Vagina (tissue), 2 donors: Measurements from ENCODE around the gene PBRM1. TPM values are rescaled to one million over a fixed set of nuclear protein-coding genes. Genes with fewer than 3 reads are reported as not detected.

Experiments used
- DNase-seq, 2 donors: peaks; one replicate each; pipeline ENCODE4 v3.0.0-alpha.2; 2017; ENCODE audit errors: extremely low spot score in 2 of 2
- H3K27ac ChIP-seq: fragments of 200-600 bp; sonication (generic); one replicate; pipeline ENCODE4 v1.5.1; 2019
- H3K27me3 ChIP-seq: fragments of 200-600 bp; sonication (generic); one replicate; pipeline ENCODE4 v1.5.1; 2019
- H3K36me3 ChIP-seq, 2 donors: fragments of 200-600 bp; sonication (generic); one replicate each; pipeline ENCODE4 v1.5.1; 2017 to 2019
- H3K4me1 ChIP-seq: fragments of 200-600 bp; sonication (generic); one replicate; pipeline ENCODE4 v1.5.1; 2019
- H3K4me3 ChIP-seq, 2 donors: fragments of 200-600 bp; sonication (generic); 1 replicate in 1 of 2; 2 replicates in 1 of 2; pipeline ENCODE4 v1.5.1; 2016 to 2019
- H3K9me3 ChIP-seq: fragments of 200-600 bp; sonication (generic); one replicate; pipeline ENCODE4 v1.5.1; 2019
- CTCF ChIP-seq, 3 experiments: fragments of 450-650 bp in 2 of 3; fragments of 200-600 bp in 1 of 3; sonication (generic) in 1 of 3; IDR thresholded peaks; one replicate each; pipeline ENCODE4 v1.5.1; 2017 to 2019; ENCODE audit warnings: antibody characterized with exemption in 3 of 3, mild to moderate bottlenecking in 2 of 3, moderate library complexity in 2 of 3
- POLR2A ChIP-seq, 2 donors: fragments of 450-650 bp; IDR thresholded peaks; one replicate each; pipeline ENCODE4 v1.6.1; 2017; ENCODE audit warnings: antibody characterized with exemption in 2 of 2, mild to moderate bottlenecking in 2 of 2, moderate library complexity in 2 of 2
- POLR2AphosphoS5 ChIP-seq, 2 donors: sonication (generic); formaldehyde crosslinking; IDR thresholded peaks; one replicate each; pipeline ENCODE4 v1.9.0; 2017; ENCODE audit warnings: antibody characterized with exemption in 2 of 2, mild to moderate bottlenecking in 2 of 2, low read depth in 1 of 2; ENCODE audit not compliant: insufficient read depth in 1 of 2
- intact Hi-C: fragments of 100-400 bp; cut with DNase I; formaldehyde crosslinking; loops from one replicate; pipeline ENCODE4 v1.15.1; 2023
- total RNA-seq: library from RNA; depleted of rRNA; stranded (reverse); fragments of >200 nt; gene quantifications from one replicate; pipeline ENCODE4 v1.2.3, GENCODE V29; 2016

Gene PBRM1
- total RNA-seq, 1 donor from 2014 or later: 64.6 TPM

DNA sequence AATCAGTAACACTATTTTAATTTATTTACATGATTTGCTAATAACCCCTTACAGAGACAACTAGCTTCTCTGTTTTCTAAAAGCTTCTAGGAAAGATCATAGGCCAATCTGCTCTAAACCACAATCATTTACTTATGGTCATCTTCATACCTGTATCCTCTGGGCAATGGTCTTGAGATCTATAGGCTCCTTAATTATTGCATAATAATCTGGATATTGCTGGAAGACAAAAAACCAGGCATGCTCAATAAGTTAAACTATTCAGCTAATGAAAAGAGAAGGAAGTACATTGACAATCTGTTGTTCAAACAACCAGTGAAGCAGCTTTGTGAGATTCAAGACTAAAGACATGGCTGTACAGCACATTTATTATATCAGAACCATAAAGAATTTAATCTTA, 34.1 kb downstream of the PBRM1 start:
- no peak for TF ChIP-seq POLR2A (IDR thresholded peaks at IDR 0.05)
- no peak for TF ChIP-seq CTCF (IDR thresholded peaks at IDR 0.05)
- no peak for TF ChIP-seq POLR2AphosphoS5 (IDR thresholded peaks at IDR 0.05; ENCODE audit: insufficient read depth in 1 of 2, low read depth in 1 of 2)
- no peaks in the 10 kb centered on the region for H3K4me1 ChIP-seq
- no peaks in the 10 kb centered on the region for H3K9me3 ChIP-seq
- H3K4me3 ChIP-seq: no peak overlapping the region
- intact Hi-C loops: no loop called here
- H3K27ac ChIP-seq: no peak overlapping the region
- H3K27me3 ChIP-seq: no peaks in the 10 kb centered on the region
- peaks cover 0 to 67% of the 10 kb centered on the region in 2 donors for H3K36me3 ChIP-seq
- no peak for DNase-seq

- Histone ChIP-seq H3K27me3 (no peaks in the 10 kb centered on the region), H3K36me3 (peaks cover 0 to 56% of the 10 kb centered on the region in 2 donors), H3K4me3 (no peak overlapping the region), H3K9me3 (no peaks in the 10 kb centered on the region), H3K4me1 (no peaks in the 10 kb centered on the region), H3K27ac (no peak overlapping the region)
- no peak for DNase-seq
- intact Hi-C loops: no loop called here
- TF ChIP-seq CTCF (IDR thresholded peaks at IDR 0.05): no peak
- TF ChIP-seq POLR2AphosphoS5 (IDR thresholded peaks at IDR 0.05; ENCODE audit: insufficient read depth in 1 of 2, low read depth in 1 of 2): no peak
- TF ChIP-seq POLR2A (IDR thresholded peaks at IDR 0.05): no peak
Observed at GRCh38 chr3:52650439-52650838, 35.3 kb downstream of the PBRM1 start.

GRCh38 chr3:52649461-52650210, 36.1 kb downstream of the PBRM1 start:
- H3K4me1 ChIP-seq: no peaks in the 10 kb centered on the region
- intact Hi-C loops: no loop called here
- H3K4me3 ChIP-seq: no peak overlapping the region
- H3K9me3 ChIP-seq: no peaks in the 10 kb centered on the region
- H3K36me3 ChIP-seq: peaks cover 0 to 48% of the 10 kb centered on the region in 2 donors
- H3K27me3 ChIP-seq: no peaks in the 10 kb centered on the region
- DNase-seq: no peak
- no peak overlapping the region for H3K27ac ChIP-seq
- no peak for TF ChIP-seq POLR2AphosphoS5 (IDR thresholded peaks at IDR 0.05; ENCODE audit: insufficient read depth in 1 of 2, low read depth in 1 of 2)
- TF ChIP-seq CTCF (IDR thresholded peaks at IDR 0.05): no peak
- no peak for TF ChIP-seq POLR2A (IDR thresholded peaks at IDR 0.05)

DNA sequence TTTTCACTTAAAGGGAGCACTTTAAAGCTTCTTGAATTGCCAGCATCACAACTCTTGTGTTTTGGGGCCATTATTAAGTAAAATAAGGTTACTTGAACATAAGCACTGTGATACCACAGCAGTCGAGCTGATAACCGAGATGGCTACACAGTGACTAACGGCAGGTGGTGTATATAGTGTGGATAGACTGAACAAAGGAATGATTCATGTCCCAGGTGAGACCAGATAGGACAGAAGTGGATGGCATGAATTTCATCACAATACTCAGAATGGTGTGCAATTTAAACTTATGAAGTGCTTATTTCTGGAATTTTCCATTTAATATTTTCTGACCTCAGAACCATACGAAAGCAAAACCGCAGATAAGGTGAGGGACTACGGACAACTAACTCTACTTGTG, 40.2 kb downstream of the PBRM1 start:
- H3K36me3 ChIP-seq: peaks cover 0 to 39% of the 10 kb centered on the region in 2 donors
- H3K27ac ChIP-seq: no peak overlapping the region
- no peaks in the 10 kb centered on the region for H3K27me3 ChIP-seq
- TF ChIP-seq POLR2AphosphoS5 (IDR thresholded peaks at IDR 0.05; ENCODE audit: insufficient read depth in 1 of 2, low read depth in 1 of 2): no peak
- no peak for TF ChIP-seq POLR2A (IDR thresholded peaks at IDR 0.05)
- no peak for TF ChIP-seq CTCF (IDR thresholded peaks at IDR 0.05)
- H3K9me3 ChIP-seq: no peaks in the 10 kb centered on the region
- no peak overlapping the region for H3K4me3 ChIP-seq
- intact Hi-C loops: no loop called here
- H3K4me1 ChIP-seq: no peaks in the 10 kb centered on the region
- DNase-seq: no peak

- H3K4me1 ChIP-seq: no peaks in the 10 kb centered on the region
- TF ChIP-seq POLR2AphosphoS5 (IDR thresholded peaks at IDR 0.05; ENCODE audit: insufficient read depth in 1 of 2, low read depth in 1 of 2) (no peak), CTCF (IDR thresholded peaks at IDR 0.05) (no peak), POLR2A (IDR thresholded peaks at IDR 0.05) (no peak)
- no peaks in the 10 kb centered on the region for H3K9me3 ChIP-seq
- peaks cover 3 to 65% of the 10 kb centered on the region in 2 donors for H3K36me3 ChIP-seq
- DNase-seq: no peak
- no peak overlapping the region for H3K4me3 ChIP-seq
- H3K27me3 ChIP-seq: no peaks in the 10 kb centered on the region
- no peak overlapping the region for H3K27ac ChIP-seq
- intact Hi-C loops: no loop called here
Observed at GRCh38 chr3:52636673-52637072, 49.0 kb downstream of the PBRM1 start.
